Loucy (cell line): ENCODE results near the gene TBC1D22A.

Source experiments
- H2AFZ ChIP-seq: fragments of 200-600 bp; sonication (generic); 2 replicates; pipeline ENCODE4 v1.6.0; 2016; ENCODE audit warnings: antibody characterized with exemption, mild to moderate bottlenecking, low read length, moderate library complexity
- H3F3A ChIP-seq: fragments of 200-600 bp; 2 replicates; pipeline ENCODE4 v1.6.0; 2016; ENCODE audit warnings: antibody characterized with exemption, low read depth, mild to moderate bottlenecking
- H3K27me3 ChIP-seq: fragments of 200-600 bp; sonication (generic); 2 replicates; pipeline ENCODE4 v1.6.1; 2014; ENCODE audit warnings: low read length, mild to moderate bottlenecking; ENCODE audit not compliant: insufficient read depth, poor library complexity, severe bottlenecking
- H3K36me3 ChIP-seq: fragments of 200-600 bp; sonication (generic); 2 replicates; pipeline ENCODE4 v1.6.1; 2016; ENCODE audit warnings: low read length; ENCODE audit not compliant: insufficient read depth
- H3K4me1 ChIP-seq: fragments of 200-600 bp; sonication (generic); 2 replicates; pipeline ENCODE4 v1.5.1; 2014; ENCODE audit warnings: low read length, mild to moderate bottlenecking; ENCODE audit not compliant: insufficient read depth, poor library complexity, severe bottlenecking
- H3K4me2 ChIP-seq: fragments of 200-600 bp; sonication (generic); 2 replicates; pipeline ENCODE4 v1.6.0; 2014; ENCODE audit warnings: antibody characterized with exemption, low read length, low read depth, mild to moderate bottlenecking; ENCODE audit not compliant: poor library complexity, severe bottlenecking
- H3K4me3 ChIP-seq: fragments of 200-600 bp; sonication (generic); 2 replicates; pipeline ENCODE4 v1.5.1; 2014; ENCODE audit warnings: low read length, mild to moderate bottlenecking, mixed read lengths; ENCODE audit not compliant: poor library complexity, severe bottlenecking
- H3K79me2 ChIP-seq: fragments of 200-600 bp; sonication (generic); 2 replicates; pipeline ENCODE4 v1.6.1; 2014; ENCODE audit warnings: low read length; ENCODE audit not compliant: insufficient read depth
- H3K9ac ChIP-seq: fragments of 200-600 bp; sonication (generic); 2 replicates; pipeline ENCODE4 v1.6.0; 2014; ENCODE audit warnings: mild to moderate bottlenecking, low read depth, low read length, moderate library complexity; ENCODE audit not compliant: poor library complexity, severe bottlenecking
- H3K9me2 ChIP-seq: fragments of 200-600 bp; sonication (generic); replicated peaks from 2 replicates; pipeline ENCODE4 v1.6.1; 2016; ENCODE audit warnings: low read depth, low read length, mixed read lengths
- H3K9me3 ChIP-seq: fragments of 200-600 bp; sonication (generic); 2 replicates; pipeline ENCODE4 v1.6.1; 2014; ENCODE audit warnings: mild to moderate bottlenecking, antibody characterized with exemption, low read length, low read depth; ENCODE audit not compliant: insufficient read depth
- H4K20me1 ChIP-seq: fragments of 200-600 bp; sonication (generic); 2 replicates; pipeline ENCODE4 v1.6.0; 2014; ENCODE audit warnings: antibody characterized with exemption, low read length, mild to moderate bottlenecking; ENCODE audit not compliant: insufficient read depth, poor library complexity, severe bottlenecking
- CTCF ChIP-seq: fragments of 200-600 bp; sonication (generic); conservative IDR thresholded peaks from 2 replicates; pipeline ENCODE4 v1.5.1; 2014; ENCODE audit warnings: mild to moderate bottlenecking, antibody characterized with exemption, low read length
- EZH2phosphoT487 ChIP-seq: fragments of 200-600 bp; IDR thresholded peaks from 2 replicates; pipeline ENCODE4 v1.6.1; 2018; ENCODE audit warnings: antibody characterized with exemption, mild to moderate bottlenecking, moderate library complexity, borderline replicate concordance

Gene TBC1D22A

GRCh38 chr22:47072642-47072967 is 310.2 kb downstream of the TBC1D22A start:
- H3K4me1 ChIP-seq = peaks cover 10% of the 10 kb centered on the region
- no peaks in the 10 kb centered on the region for H3K9me2 ChIP-seq
- no peak overlapping the region for H2AFZ ChIP-seq
- no peaks in the 10 kb centered on the region for H3K27me3 ChIP-seq
- H4K20me1 ChIP-seq = peaks cover 8% of the 10 kb centered on the region
- TF ChIP-seq CTCF = no peak
- TF ChIP-seq EZH2phosphoT487 = no peak
- H3K9ac ChIP-seq = no peak overlapping the region
- H3K9me3 ChIP-seq = peaks cover 10% of the 10 kb centered on the region; the same call in 1 of the 2 replicates
- no peak overlapping the region for H3K4me2 ChIP-seq
- no peak overlapping the region for H3K4me3 ChIP-seq
- H3K36me3 ChIP-seq = peaks cover 17% of the 10 kb centered on the region; the same call in 1 of the 2 replicates
- no peaks in the 10 kb centered on the region for H3F3A ChIP-seq
- peaks cover 30% of the 10 kb centered on the region; the same call in 1 of the 2 replicates for H3K79me2 ChIP-seq

- no peak overlapping the region for H3K9ac ChIP-seq
- peaks cover 8% of the 10 kb centered on the region for H4K20me1 ChIP-seq
- TF ChIP-seq CTCF (no peak), EZH2phosphoT487 (no peak)
- peaks cover 10% of the 10 kb centered on the region; the same call in 1 of the 2 replicates for H3K9me3 ChIP-seq
- no peak overlapping the region for H3K4me3 ChIP-seq
- no peak overlapping the region for H3K4me2 ChIP-seq
- peaks cover 26% of the 10 kb centered on the region; the same call in 1 of the 2 replicates for H3K79me2 ChIP-seq
- H3K4me1 ChIP-seq = peaks cover 5% of the 10 kb centered on the region
- H3K27me3 ChIP-seq = no peaks in the 10 kb centered on the region
- H3K36me3 ChIP-seq = peaks cover 17% of the 10 kb centered on the region; the same call in 1 of the 2 replicates
- no peaks in the 10 kb centered on the region for H3K9me2 ChIP-seq
- H2AFZ ChIP-seq = no peak overlapping the region
- H3F3A ChIP-seq = no peaks in the 10 kb centered on the region
Observed at GRCh38 chr22:47073075-47073474, 310.6 kb downstream of the TBC1D22A start.

- no peaks in the 10 kb centered on the region for H3K4me1 ChIP-seq
- no peak overlapping the region for H3K4me2 ChIP-seq
- no peak overlapping the region for H2AFZ ChIP-seq
- no peak overlapping the region for H3K4me3 ChIP-seq
- H3K9me3 ChIP-seq = peaks cover 10% of the 10 kb centered on the region; the same call in 1 of the 2 replicates
- peaks cover 24% of the 10 kb centered on the region; the same call in 1 of the 2 replicates for H3K79me2 ChIP-seq
- H3K36me3 ChIP-seq = peaks cover 17% of the 10 kb centered on the region; the same call in 1 of the 2 replicates
- no peak overlapping the region for H3K9ac ChIP-seq
- no peaks in the 10 kb centered on the region for H3F3A ChIP-seq
- H4K20me1 ChIP-seq = peaks cover 5% of the 10 kb centered on the region
- H3K9me2 ChIP-seq = no peaks in the 10 kb centered on the region
- TF ChIP-seq EZH2phosphoT487 = no peak
- no peak for TF ChIP-seq CTCF
- H3K27me3 ChIP-seq = no peaks in the 10 kb centered on the region
Observed at GRCh38 chr22:47074105-47074504, 311.7 kb downstream of the TBC1D22A start.
